Measurements from ENCODE around the gene MIEN1. TPM values are rescaled to one million over a fixed set of nuclear protein-coding genes. Genes with fewer than 3 reads are reported as not detected.

MIEN1 gene
- total and polyA plus RNA-seq, 2 of the 13 experiments (the other 11 are each of a cell fraction or from before 2014, with no cell fraction given), result 40.6 to 56.6 TPM

GRCh38 chr17:39738983-39739884 is 8.9 kb upstream of the MIEN1 start (continued):
- TF ChIP-seq ZKSCAN8 (CRISPR knock-in tag; IDR thresholded peaks at IDR 0.05; ENCODE audit: borderline replicate concordance), result peak; percentile 83; the same call in 1 of the 2 replicates
- no peak for TF ChIP-seq SRSF4 (IDR thresholded peaks at IDR 0.05; ENCODE audit: low read depth, low read length, poor library complexity, severe bottlenecking)
- TF ChIP-seq NFYB (CRISPR knock-in tag; IDR thresholded peaks at IDR 0.05), result peak; percentile 48
- no peak; the same call in 1 of the 2 replicates for TF ChIP-seq ZNF251 (CRISPR knock-in tag; IDR thresholded peaks at IDR 0.05)
- peak; percentile 91 for TF ChIP-seq MEF2D (CRISPR knock-in tag; IDR thresholded peaks at IDR 0.05)
- peak; percentile 69; the same call in 1 of the 2 replicates for TF ChIP-seq ZSCAN9 (CRISPR knock-in tag; IDR thresholded peaks at IDR 0.05; ENCODE audit: borderline replicate concordance)
- peak; percentile 69; the same call in 1 of the 2 replicates for TF ChIP-seq ZNF878 (CRISPR knock-in tag; IDR thresholded peaks at IDR 0.05)
- TF ChIP-seq ZFP36L2 (CRISPR knock-in tag; IDR thresholded peaks at IDR 0.05), result peak; percentile 25; the same call in 1 of the 2 replicates
- no peak; the same call in 1 of the 2 replicates for TF ChIP-seq ZXDC (CRISPR knock-in tag; IDR thresholded peaks at IDR 0.05)
- peak; percentile 84 for TF ChIP-seq ZNF160 (CRISPR knock-in tag; IDR thresholded peaks at IDR 0.05)
- TF ChIP-seq, protein P1, sequence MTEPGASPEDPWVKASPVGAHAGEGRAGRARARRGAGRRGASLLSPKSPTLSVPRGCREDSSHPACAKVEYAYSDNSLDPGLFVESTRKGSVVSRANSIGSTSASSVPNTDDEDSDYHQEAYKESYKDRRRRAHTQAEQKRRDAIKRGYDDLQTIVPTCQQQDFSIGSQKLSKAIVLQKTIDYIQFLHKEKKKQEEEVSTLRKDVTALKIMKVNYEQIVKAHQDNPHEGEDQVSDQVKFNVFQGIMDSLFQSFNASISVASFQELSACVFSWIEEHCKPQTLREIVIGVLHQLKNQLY (CRISPR knock-in tag; IDR thresholded peaks at IDR 0.05), result peak; percentile 98
- TF ChIP-seq UBTF (CRISPR knock-in tag; IDR thresholded peaks at IDR 0.05), result peak; percentile 74
- TF ChIP-seq KLF9 (CRISPR knock-in tag; IDR thresholded peaks at IDR 0.05; ENCODE audit: low read depth), result peak; percentile 94
- TF ChIP-seq RBM22 (optimal IDR thresholded peaks at IDR 0.05; ENCODE audit: low read length), result no peak
- no peak for TF ChIP-seq ZFP82 (CRISPR knock-in tag; IDR thresholded peaks at IDR 0.05; ENCODE audit: borderline replicate concordance)
- TF ChIP-seq SNAPC4 (CRISPR knock-in tag; IDR thresholded peaks at IDR 0.05), result no peak; the same call in 1 of the 2 replicates
- no peak for TF ChIP-seq JDP2 (CRISPR knock-in tag; IDR thresholded peaks at IDR 0.05; ENCODE audit: borderline replicate concordance)
- TF ChIP-seq ZNF232 (CRISPR knock-in tag; IDR thresholded peaks at IDR 0.05; ENCODE audit: borderline replicate concordance), result no peak; the same call in 1 of the 2 replicates

All from HepG2 (cell line).